H9 (cell line): ENCODE data around the gene CD247. TPM values are rescaled to one million over a fixed set of nuclear protein-coding genes. Genes with fewer than 3 reads are reported as not detected.

ENCODE experiments used
- DNase-seq: peaks from one replicate; pipeline ENCODE4 v3.0.0-alpha.2; 2017
- H2AFZ ChIP-seq: one replicate; pipeline ENCODE4 v1.6.1; 2013; ENCODE audit warnings: mild to moderate bottlenecking, low read length, control low read depth, moderate library complexity
- H2AK5ac ChIP-seq: 2 replicates; pipeline ENCODE4 v1.6.1; 2013; ENCODE audit warnings: low read length, control low read depth, mixed read lengths; ENCODE audit not compliant: insufficient read length
- H2BK120ac ChIP-seq: one replicate; pipeline ENCODE4 v1.6.1; 2013; ENCODE audit warnings: low read depth, mild to moderate bottlenecking, low read length, control low read depth, inconsistent platforms; ENCODE audit not compliant: poor library complexity, severe bottlenecking
- H2BK12ac ChIP-seq: 2 replicates; pipeline ENCODE4 v1.6.1; 2013; ENCODE audit warnings: low read length, control low read depth, mixed read lengths, low read depth; ENCODE audit not compliant: insufficient read length
- H2BK15ac ChIP-seq: 2 replicates; pipeline ENCODE4 v1.6.1; 2013; ENCODE audit warnings: low read depth, low read length, control low read depth
- H2BK20ac ChIP-seq: one replicate; pipeline ENCODE4 v1.6.1; 2013; ENCODE audit warnings: low read depth, mild to moderate bottlenecking, low read length, control low read depth, inconsistent platforms; ENCODE audit not compliant: poor library complexity, severe bottlenecking
- H2BK5ac ChIP-seq: 2 replicates; pipeline ENCODE4 v1.6.1; 2013; ENCODE audit warnings: low read length, control low read depth, mixed read lengths; ENCODE audit not compliant: insufficient read length
- H3K14ac ChIP-seq: 2 replicates; pipeline ENCODE4 v1.6.1; 2013; ENCODE audit warnings: low read length, control low read depth; ENCODE audit not compliant: insufficient read depth
- H3K18ac ChIP-seq: 2 replicates; pipeline ENCODE4 v1.6.1; 2013; ENCODE audit warnings: low read depth, mild to moderate bottlenecking, mixed read lengths, low read length, control low read depth; ENCODE audit not compliant: insufficient read length
- H3K23ac ChIP-seq: 2 replicates; pipeline ENCODE4 v1.6.1; 2013; ENCODE audit warnings: low read length, control low read depth, mixed read lengths, low read depth; ENCODE audit not compliant: insufficient read length
- H3K23me2 ChIP-seq: 2 replicates; pipeline ENCODE4 v1.6.1; 2013; ENCODE audit warnings: low read depth, mild to moderate bottlenecking, mixed read lengths, low read length, control low read depth; ENCODE audit not compliant: insufficient read length, poor library complexity, severe bottlenecking
- H3K27ac ChIP-seq: 2 replicates; pipeline ENCODE4 v1.5.1; 2013; ENCODE audit warnings: low read length, control low read depth, mixed read lengths, low read depth; ENCODE audit not compliant: insufficient read length
- H3K27me3 ChIP-seq: 2 replicates; pipeline ENCODE4 v1.6.1; 2013; ENCODE audit warnings: low read length, control low read depth, inconsistent platforms; ENCODE audit not compliant: insufficient read depth
- H3K4ac ChIP-seq: 2 replicates; pipeline ENCODE4 v1.6.1; 2013; ENCODE audit warnings: low read depth, mild to moderate bottlenecking, control low read depth, inconsistent platforms, low read length, moderate library complexity
- H3K4me1 ChIP-seq: 2 replicates; pipeline ENCODE4 v1.6.1; 2013; ENCODE audit warnings: low read length, control low read depth, inconsistent platforms; ENCODE audit not compliant: insufficient read depth
- H3K4me2 ChIP-seq: 2 replicates; pipeline ENCODE4 v1.6.1; 2013; ENCODE audit warnings: low read length, control low read depth, mixed read lengths; ENCODE audit not compliant: insufficient read length, insufficient read depth
- H3K56ac ChIP-seq: 2 replicates; pipeline ENCODE4 v1.6.1; 2013; ENCODE audit warnings: low read depth, mild to moderate bottlenecking, mixed read lengths, low read length, control low read depth; ENCODE audit not compliant: insufficient read length
- H3K79me1 ChIP-seq: 2 replicates; pipeline ENCODE4 v1.6.1; 2013; ENCODE audit warnings: low read depth, mild to moderate bottlenecking, moderate library complexity, low read length, control low read depth, inconsistent platforms; ENCODE audit not compliant: insufficient read depth, poor library complexity, severe bottlenecking
- H3K79me2 ChIP-seq: 2 replicates; pipeline ENCODE4 v1.6.1; 2013; ENCODE audit warnings: low read length, control low read depth, inconsistent platforms; ENCODE audit not compliant: insufficient read depth
- H3K9ac ChIP-seq: 2 replicates; pipeline ENCODE4 v1.6.1; 2013; ENCODE audit warnings: low read length, control low read depth, mixed read lengths; ENCODE audit not compliant: insufficient read length; ENCODE audit errors: extremely low read depth
- H3K9me3 ChIP-seq: one replicate; pipeline ENCODE4 v1.6.1; 2013; ENCODE audit warnings: low read depth, low read length, inconsistent platforms; ENCODE audit not compliant: control insufficient read depth
- H3T11ph ChIP-seq: one replicate; pipeline ENCODE4 v1.6.1; 2013; ENCODE audit warnings: mild to moderate bottlenecking, low read length, control low read depth, inconsistent platforms
- H4K20me1 ChIP-seq: one replicate; pipeline ENCODE4 v1.6.1; 2013; ENCODE audit not compliant: control insufficient read depth, insufficient read length, insufficient read depth
- H4K5ac ChIP-seq: 2 replicates; pipeline ENCODE4 v1.6.1; 2013; ENCODE audit warnings: low read depth, mild to moderate bottlenecking, mixed read lengths, low read length, control low read depth; ENCODE audit not compliant: insufficient read length
- H4K8ac ChIP-seq: replicated peaks from 2 replicates; pipeline ENCODE4 v1.6.1; 2013; ENCODE audit warnings: low read length, control low read depth, mixed read lengths, low read depth; ENCODE audit not compliant: insufficient read length
- H4K91ac ChIP-seq: 2 replicates; pipeline ENCODE4 v1.6.1; 2013; ENCODE audit warnings: low read depth, mild to moderate bottlenecking, moderate library complexity, mixed read lengths, low read length, control low read depth; ENCODE audit not compliant: insufficient read length
- H3K27ac Mint-ChIP-seq, 3 experiments: 2 replicates in 2 of 3; 3 replicates in 1 of 3; pipeline ENCODE4 v1.8.0; 2020 to 2021; ENCODE audit warnings: mixed read lengths in 3 of 3, mild to moderate bottlenecking in 1 of 3, moderate library complexity in 1 of 3
- H3K27me3 Mint-ChIP-seq: 2 replicates; pipeline ENCODE4 v1.8.0; 2021; ENCODE audit warnings: low read depth, mild to moderate bottlenecking, moderate library complexity, mixed read lengths
- H3K36me3 Mint-ChIP-seq, 3 experiments: 2 replicates in 2 of 3; 3 replicates in 1 of 3; pipeline ENCODE4 v1.8.0; 2020 to 2021; ENCODE audit warnings: low read depth in 3 of 3, mixed read lengths in 3 of 3; ENCODE audit not compliant: insufficient read depth in 1 of 3
- H3K4me1 Mint-ChIP-seq, 2 experiments: 2 replicates each; pipeline ENCODE4 v1.8.0; 2020; ENCODE audit warnings: mixed read lengths in 2 of 2
- H3K4me3 Mint-ChIP-seq, 2 experiments: 2 replicates in 1 of 2; 3 replicates in 1 of 2; pipeline ENCODE4 v1.8.0; 2020 to 2021; ENCODE audit warnings: mild to moderate bottlenecking in 2 of 2, mixed read lengths in 2 of 2, moderate library complexity in 1 of 2
- H3K9me3 Mint-ChIP-seq, 2 experiments: 2 replicates in 1 of 2; 3 replicates in 1 of 2; pipeline ENCODE4 v1.8.0; 2020; ENCODE audit warnings: mild to moderate bottlenecking in 2 of 2, mixed read lengths in 2 of 2, moderate library complexity in 1 of 2
- CTCF ChIP-seq: fragments of 200-600 bp; sonication (generic); conservative IDR thresholded peaks from 3 replicates; pipeline ENCODE4 v1.8.0; 2021; ENCODE audit warnings: antibody characterized with exemption, mild to moderate bottlenecking
- WGBS: extraction: QIAGEN DNeasy Blood & Tissue Kit; methylation state at CpG from one replicate; pipeline ENCODE4 v1.1.7; 2013; ENCODE audit warnings: missing lambda C conversion rate, low lambda C conversion rate, mixed read lengths; ENCODE audit not compliant: insufficient read length; ENCODE audit errors: extremely low coverage; 5-methylcytosine and 5-hydroxymethylcytosine counted together
- total RNA-seq: library from RNA; stranded (reverse); gene quantifications from 2 replicates; pipeline ENCODE4 v1.2.1, GENCODE V29; 2021

CD247 gene
- total RNA-seq, 1 experiment from 2014 or later: 1.2 TPM

GRCh38 chr1:167490765-167491164 is 27.6 kb downstream of the CD247 start:
- H3K4me2 ChIP-seq: no peak overlapping the region
- no peak for TF ChIP-seq CTCF
- H3K27ac Mint-ChIP-seq: no peak overlapping the region; a peak in 1 of 7 replicates
- H3K4me3 Mint-ChIP-seq: peak overlapping the region in 1 of 2 experiments; percentile 41; a peak in 1 of 5 replicates
- no peak overlapping the region for H2BK5ac ChIP-seq
- H3K27me3 ChIP-seq: no peaks in the 10 kb centered on the region
- no CpG with 5 or more reads among the region's 5 CpGs for WGBS
- no peak overlapping the region for H4K5ac ChIP-seq
- no peak overlapping the region for H2BK15ac ChIP-seq
- no peaks in the 10 kb centered on the region for H3K23me2 ChIP-seq
- no peaks in the 10 kb centered on the region for H4K20me1 ChIP-seq
- no peak overlapping the region for H3K27ac ChIP-seq
- no peak overlapping the region for H2AFZ ChIP-seq
- no peak overlapping the region for H3K56ac ChIP-seq
- H3K4me1 ChIP-seq: no peaks in the 10 kb centered on the region; the same call in 1 of the 2 replicates
- peaks cover 23% of the 10 kb centered on the region for H3K27me3 Mint-ChIP-seq
- no peak overlapping the region for H4K91ac ChIP-seq
- H3K36me3 Mint-ChIP-seq: no peaks in the 10 kb centered on the region; a peak in 1 of 7 replicates
- no peaks in the 10 kb centered on the region for H3K79me2 ChIP-seq
- no peak overlapping the region for H3T11ph ChIP-seq
- H3K9me3 ChIP-seq: no peaks in the 10 kb centered on the region
- H3K23ac ChIP-seq: no peak overlapping the region
- no peak overlapping the region for H2BK120ac ChIP-seq
- no peaks in the 10 kb centered on the region for H3K79me1 ChIP-seq
- no peak overlapping the region for H3K18ac ChIP-seq
- DNase-seq: no peak
- no peak overlapping the region for H3K9ac ChIP-seq
- H4K8ac ChIP-seq: no peak overlapping the region
- no peak overlapping the region for H2AK5ac ChIP-seq
- no peak overlapping the region for H3K4ac ChIP-seq
- peaks cover 40 to 46% of the 10 kb centered on the region in 2 experiments for H3K4me1 Mint-ChIP-seq
- H2BK20ac ChIP-seq: no peak overlapping the region
- H3K14ac ChIP-seq: no peak overlapping the region
- peaks cover 0 to 6% of the 10 kb centered on the region in 2 experiments; a peak in 1 of 5 replicates for H3K9me3 Mint-ChIP-seq
- no peak overlapping the region for H2BK12ac ChIP-seq
